ENCODE measurements around the gene LLPH.

DNA sequence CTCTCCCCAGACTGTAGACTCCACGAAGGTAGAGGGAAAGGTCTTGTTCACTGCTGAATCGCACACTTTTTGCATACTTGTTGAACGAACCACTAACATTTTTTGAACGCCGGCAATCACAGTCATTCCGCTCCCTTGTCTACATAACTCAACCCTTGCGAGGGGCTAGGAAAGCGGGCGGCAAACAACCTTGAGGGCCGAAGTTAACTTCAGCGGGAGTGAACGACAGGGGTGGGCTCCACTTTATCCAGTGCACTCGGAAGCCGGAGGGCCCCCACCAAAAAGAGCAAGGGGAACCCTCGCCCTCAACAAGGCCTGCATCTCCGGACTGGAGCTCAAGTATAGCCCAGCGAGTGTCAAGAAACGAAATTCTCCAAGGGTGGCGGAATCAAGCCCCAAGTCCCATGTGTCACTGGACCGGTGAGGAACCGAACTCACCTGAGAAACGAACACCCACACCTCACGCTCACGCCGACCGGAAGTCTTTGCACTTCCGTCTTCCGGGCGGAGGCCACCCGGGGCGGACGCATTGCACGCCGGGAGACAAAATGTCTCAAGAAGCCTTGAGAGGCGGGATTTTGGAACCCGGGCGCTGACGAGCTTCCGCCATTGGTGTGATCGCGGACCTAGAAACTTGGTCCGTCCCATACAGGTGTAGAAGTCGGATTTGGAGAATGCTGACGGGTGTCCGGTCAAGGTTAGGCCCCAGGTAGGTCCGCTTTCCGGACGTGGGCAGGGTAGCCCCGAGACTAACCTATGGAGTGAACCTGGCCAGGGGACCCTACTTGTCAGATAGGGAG is at the start of gene LLPH:
- TF ChIP-seq, protein P1, sequence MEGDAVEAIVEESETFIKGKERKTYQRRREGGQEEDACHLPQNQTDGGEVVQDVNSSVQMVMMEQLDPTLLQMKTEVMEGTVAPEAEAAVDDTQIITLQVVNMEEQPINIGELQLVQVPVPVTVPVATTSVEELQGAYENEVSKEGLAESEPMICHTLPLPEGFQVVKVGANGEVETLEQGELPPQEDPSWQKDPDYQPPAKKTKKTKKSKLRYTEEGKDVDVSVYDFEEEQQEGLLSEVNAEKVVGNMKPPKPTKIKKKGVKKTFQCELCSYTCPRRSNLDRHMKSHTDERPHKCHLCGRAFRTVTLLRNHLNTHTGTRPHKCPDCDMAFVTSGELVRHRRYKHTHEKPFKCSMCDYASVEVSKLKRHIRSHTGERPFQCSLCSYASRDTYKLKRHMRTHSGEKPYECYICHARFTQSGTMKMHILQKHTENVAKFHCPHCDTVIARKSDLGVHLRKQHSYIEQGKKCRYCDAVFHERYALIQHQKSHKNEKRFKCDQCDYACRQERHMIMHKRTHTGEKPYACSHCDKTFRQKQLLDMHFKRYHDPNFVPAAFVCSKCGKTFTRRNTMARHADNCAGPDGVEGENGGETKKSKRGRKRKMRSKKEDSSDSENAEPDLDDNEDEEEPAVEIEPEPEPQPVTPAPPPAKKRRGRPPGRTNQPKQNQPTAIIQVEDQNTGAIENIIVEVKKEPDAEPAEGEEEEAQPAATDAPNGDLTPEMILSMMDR (IDR thresholded peaks at IDR 0.05): no peak
- TF ChIP-seq POLR2A (IDR thresholded peaks at IDR 0.05) (peak; percentile 69), EP300 (IDR thresholded peaks at IDR 0.05) (no peak)
